G401 (cell line): ENCODE measurements around the gene THRB. TPM values are rescaled to one million over a fixed set of nuclear protein-coding genes. Genes with fewer than 3 reads are reported as not detected.

ENCODE experiments used
- DNase-seq: peaks from one replicate; pipeline ENCODE4 v3.0.0-alpha.2; 2015; ENCODE audit warnings: low spot score
- in situ Hi-C: cut with HindIII; loops from 2 replicates; pipeline ENCODE4 v1.10.0; 2016; ENCODE audit warnings: low sequenced_read_pairs, mixed read lengths
- total RNA-seq: library from RNA; depleted of rRNA; stranded (reverse); fragments of >200 nt; shearing (Covaris generic); gene quantifications from 2 replicates; pipeline ENCODE4 v1.2.3, GENCODE V29; 2014

The THRB gene
- total RNA-seq, 1 experiment from 2014 or later = not detected

- in situ Hi-C loops = no loop called here
- no peak for DNase-seq
These were observed 265.0 kb downstream of the THRB start for GRCh38 chr3:24229468-24230221.

- in situ Hi-C loops = no loop called here
- DNase-seq = no peak
These were observed 267.0 kb downstream of the THRB start for GRCh38 chr3:24227635-24228034.

- DNase-seq = no peak
- in situ Hi-C loops = no loop called here
These were observed 268.3 kb downstream of the THRB start for GRCh38 chr3:24226397-24226796.

- in situ Hi-C loops = no loop called here
- no peak for DNase-seq
These were observed 269.2 kb downstream of the THRB start for GRCh38 chr3:24225385-24225950.

GRCh38 chr3:24224666-24225384, 269.8 kb downstream of the THRB start:
- no peak for DNase-seq
- in situ Hi-C loops = no loop called here

GRCh38 chr3:24222165-24222805, 272.4 kb downstream of the THRB start:
- in situ Hi-C loops = no loop called here
- no peak for DNase-seq

- no peak for DNase-seq
- in situ Hi-C loops = no loop called here
These were observed 273.6 kb downstream of the THRB start for GRCh38 chr3:24220859-24221657.

- in situ Hi-C loops = no loop called here
- DNase-seq = no peak
These were observed 279.1 kb downstream of the THRB start for GRCh38 chr3:24215502-24215901.

GRCh38 chr3:24211381-24211780, 283.3 kb downstream of the THRB start:
- in situ Hi-C loops = no loop called here

GRCh38 chr3:24202071-24202470, 292.6 kb downstream of the THRB start:
- in situ Hi-C loops = no loop called here
- DNase-seq = no peak

More at GRCh38 chr3:24211381-24211780, 283.3 kb downstream of the THRB start:
- DNase-seq = no peak

GRCh38 chr3:24201301-24201700, 293.3 kb downstream of the THRB start:
- in situ Hi-C loops = no loop called here
- DNase-seq = no peak

- no peak for DNase-seq
- in situ Hi-C loops = no loop called here
These were observed 294.8 kb downstream of the THRB start for GRCh38 chr3:24199775-24200247.

- DNase-seq = no peak
- in situ Hi-C loops = no loop called here
These were observed 295.4 kb downstream of the THRB start for GRCh38 chr3:24199300-24199699.

GRCh38 chr3:24198728-24199127, 295.9 kb downstream of the THRB start:
- DNase-seq = no peak
- in situ Hi-C loops = no loop called here

GRCh38 chr3:24197809-24198208, 296.8 kb downstream of the THRB start:
- in situ Hi-C loops = no loop called here
- DNase-seq = no peak

GRCh38 chr3:24196526-24196925, 298.1 kb downstream of the THRB start:
- DNase-seq = no peak
- in situ Hi-C loops = no loop called here

GRCh38 chr3:24195504-24196230, 299.0 kb downstream of the THRB start:
- in situ Hi-C loops = no loop called here
- DNase-seq = no peak

GRCh38 chr3:24192469-24193056, 302.1 kb downstream of the THRB start:
- in situ Hi-C loops = no loop called here
- no peak for DNase-seq
